CD4-positive, alpha-beta T cell (primary cell): ENCODE measurements around the gene PCDHB5. TPM values are rescaled to one million over a fixed set of nuclear protein-coding genes. Genes with fewer than 3 reads are reported as not detected.
"Not testable (repeated sequence)": the region's sequence is repeated elsewhere in the genome, so short reads cannot be mapped to it uniquely, and the experiment has no call there.

Source experiments
- ATAC-seq: fragments of 200-7000 bp; cut with Tn5 transposase; one replicate; pipeline ENCODE4 v1.10.0; 2022; ENCODE audit warnings: mild to moderate bottlenecking; ENCODE audit not compliant: poor library complexity
- CTCF ChIA-PET: fragments of 350-600 bp; sonication (Branson Sonifier 250); formaldehyde crosslinking; loops from one replicate; lab custom pipeline; 2021; ENCODE audit warnings: antibody characterized with exemption, inconsistent platforms; lab: Charles Lee
- POLR2A ChIA-PET: fragments of 350-600 bp; sonication (Branson Sonifier 250); formaldehyde crosslinking; loops from one replicate; lab custom pipeline; 2021; ENCODE audit warnings: antibody characterized with exemption, inconsistent platforms; lab: Charles Lee
- DNase-seq, 14 experiments: peaks; one replicate each; pipeline ENCODE4 v3.0.0-alpha.2; 2013 to 2020; ENCODE audit warnings: mixed read lengths in 2 of 14
- H3K27ac ChIP-seq, 2 donors: one replicate each; pipeline versions ENCODE4 v1.5.1 to v1.7.0; 2013; ENCODE audit warnings: low read length in 2 of 2, low read depth in 1 of 2, mild to moderate bottlenecking in 1 of 2
- H3K27me3 ChIP-seq, 2 experiments: 1 replicate in 1 of 2; 2 replicates in 1 of 2; pipeline versions ENCODE4 v1.6.1 to v1.7.0; 2013; ENCODE audit warnings: low read length in 2 of 2, control low read depth in 1 of 2, mild to moderate bottlenecking in 1 of 2, moderate library complexity in 1 of 2; ENCODE audit not compliant: insufficient read depth in 2 of 2, control insufficient read depth in 1 of 2
- H3K36me3 ChIP-seq: one replicate; pipeline ENCODE4 v1.6.1; 2013; ENCODE audit warnings: low read length, control low read depth; ENCODE audit not compliant: insufficient read depth
- H3K4me1 ChIP-seq: one replicate; pipeline ENCODE4 v1.6.1; 2013; ENCODE audit warnings: low read length, control low read depth; ENCODE audit not compliant: insufficient read depth
- H3K4me3 ChIP-seq: one replicate; pipeline ENCODE4 v1.5.1; 2013; ENCODE audit warnings: mild to moderate bottlenecking, low read length, moderate library complexity
- H3K9me3 ChIP-seq, 2 experiments: 1 replicate in 1 of 2; 2 replicates in 1 of 2; pipeline versions ENCODE4 v1.6.1 to v1.7.0; 2013; ENCODE audit warnings: low read length in 2 of 2, mild to moderate bottlenecking in 2 of 2, control low read depth in 1 of 2, moderate library complexity in 1 of 2; ENCODE audit not compliant: control insufficient read depth in 1 of 2, insufficient read depth in 1 of 2
- H3K27ac Mint-ChIP-seq: one replicate; pipeline ENCODE4 v1.8.0; 2020; ENCODE audit warnings: mixed read lengths
- H3K27me3 Mint-ChIP-seq: one replicate; pipeline ENCODE4 v1.8.0; 2021; ENCODE audit warnings: mixed read lengths
- H3K36me3 Mint-ChIP-seq: one replicate; pipeline ENCODE4 v1.8.0; 2021; ENCODE audit warnings: low read depth, mixed read lengths
- H3K4me1 Mint-ChIP-seq: one replicate; pipeline ENCODE4 v1.8.0; 2021; ENCODE audit warnings: low read depth, mixed read lengths
- H3K4me3 Mint-ChIP-seq: one replicate; pipeline ENCODE4 v1.8.0; 2020; ENCODE audit warnings: mild to moderate bottlenecking, mixed read lengths
- H3K9me3 Mint-ChIP-seq: one replicate; pipeline ENCODE4 v1.8.0; 2020; ENCODE audit warnings: mixed read lengths
- CTCF ChIP-seq: fragments of 200-600 bp; IDR thresholded peaks from one replicate; pipeline ENCODE4 v1.8.0; 2022; ENCODE audit warnings: antibody characterized with exemption, mild to moderate bottlenecking
- intact Hi-C, 2 experiments: fragments of 100-400 bp; cut with DNase I in 1 of 2; cut with micrococcal nuclease in 1 of 2; formaldehyde crosslinking; loops; one replicate each; pipeline versions ENCODE4 v1.15.1 to v1.9.0; 2023 to 2025; cut with DNase I, micrococcal nuclease
- total RNA-seq, 174 experiments: library from RNA in 2 of 174; stranded (reverse) in 2 of 174; gene quantifications; one replicate each; pipeline ENCODE4 v1.2.3 and lab custom pipeline; 2021 to 2026

PCDHB5 gene
- total RNA-seq, 2 experiments from 2014 or later: 0.08 TPM; not detected in 1

GRCh38 chr5:141135718-141136266, 786 bp downstream of the PCDHB5 start:
- DNase-seq (no peak), ATAC-seq (no peak)
- intact Hi-C loops: no loop called here
- Mint-ChIP-seq H3K27ac (no peak overlapping the region), H3K36me3 (no peaks in the 10 kb centered on the region), H3K4me3 (no peak overlapping the region), H3K9me3 (peaks cover 21% of the 10 kb centered on the region), H3K4me1 (no peaks in the 10 kb centered on the region), H3K27me3 (peaks cover 46% of the 10 kb centered on the region)
- Histone ChIP-seq H3K27ac (no peak overlapping the region), H3K27me3 (peaks cover 0 to 15% of the 10 kb centered on the region in 2 experiments), H3K9me3 (peaks cover 25 to 34% of the 10 kb centered on the region in 2 experiments), H3K4me1 (no peaks in the 10 kb centered on the region), H3K4me3 (no peak overlapping the region), H3K36me3 (no peaks in the 10 kb centered on the region)
- no peak for TF ChIP-seq CTCF
- POLR2A ChIA-PET: no interaction called here
- CTCF ChIA-PET: interaction anchor here (1.2 kb wide), 1 partner anchor 428 kb away, joined by 3 read pairs; no protein-coding TSS in a partner anchor

GRCh38 chr5:141137346-141137745, 2.3 kb downstream of the PCDHB5 start:
- ATAC-seq, H3K4me3 ChIP-seq, H3K36me3 ChIP-seq, H3K36me3 Mint-ChIP-seq, POLR2A ChIA-PET, CTCF ChIA-PET, DNase-seq, H3K4me1 Mint-ChIP-seq, H3K4me3 Mint-ChIP-seq, H3K27ac Mint-ChIP-seq, intact Hi-C loops, H3K27ac ChIP-seq, H3K4me1 ChIP-seq: not testable (repeated sequence)
- H3K9me3 Mint-ChIP-seq: peaks cover 25% of the 10 kb centered on the region
- peaks cover 52% of the 10 kb centered on the region for H3K27me3 Mint-ChIP-seq
- Histone ChIP-seq H3K27me3 (peaks cover 0 to 15% of the 10 kb centered on the region in 2 experiments), H3K9me3 (peaks cover 25 to 34% of the 10 kb centered on the region in 2 experiments)

DNA sequence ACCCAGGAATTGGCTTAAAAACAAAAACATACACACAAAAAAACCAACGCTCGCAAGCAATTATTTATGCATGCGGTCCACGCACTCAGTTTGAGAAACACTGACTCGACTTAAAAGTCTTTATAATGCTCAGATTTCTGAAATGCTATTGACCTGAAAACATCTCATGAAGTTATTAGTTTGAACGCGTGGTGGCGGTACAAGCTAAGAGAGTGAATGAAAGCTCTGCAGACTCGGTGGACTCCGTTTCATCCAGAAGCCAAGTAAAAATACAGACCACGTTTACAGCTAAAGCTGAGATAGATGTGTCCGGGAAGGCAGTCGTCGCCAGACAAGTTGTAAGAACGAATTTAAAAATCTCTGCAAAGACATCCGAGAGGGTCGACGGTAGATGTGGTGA, 14.8 kb downstream of the PCDHB5 start, which contains the start of gene PCDHB6:
Gene PCDHB6 (plus strand): TSS at position 246 of the 400 bp plus-strand sequence. CDS start 201 bp downstream, outside the sequence.
- intact Hi-C loops: no loop called here
- H3K27me3 Mint-ChIP-seq: peaks cover 73% of the 10 kb centered on the region

More for the DNA sequence above, 14.8 kb downstream of the PCDHB5 start, which contains the start of gene PCDHB6:
- ATAC-seq (no peak), DNase-seq (peak in 2 of 14 experiments; percentile 5)
- Mint-ChIP-seq H3K27ac (no peak within 1 kb of the TSS), H3K4me3 (peak within 1 kb of the TSS; percentile 72), H3K4me1 (peaks cover 5% of the 10 kb centered on the region), H3K9me3 (peaks cover 12% of the 10 kb centered on the region), H3K36me3 (peaks cover 5% of the 10 kb centered on the region)
- Histone ChIP-seq H3K36me3 (no peaks in the 10 kb centered on the region), H3K4me3 (no peak within 1 kb of the TSS), H3K27ac (no peak within 1 kb of the TSS), H3K9me3 (peaks cover 2 to 28% of the 10 kb centered on the region in 2 experiments), H3K4me1 (no peaks in the 10 kb centered on the region), H3K27me3 (peaks cover 10 to 15% of the 10 kb centered on the region in 2 experiments)
- ChIA-PET CTCF (interaction anchor here (0.5 kb wide), 1 partner anchor 21 kb away, joined by 3 read pairs; no protein-coding TSS in a partner anchor), POLR2A (no interaction called here)
- no peak for TF ChIP-seq CTCF
